Activated T-helper 2 cell treated with anti-CD3 and anti-CD28 coated beads, Interferon-gamma antibody, Interleukin-2, Interleukin-4, amounts not matched to agents 10 μg/mL and 5 μg/mL and 100 μg/mL, durations not matched to agents 14 hours and 24 hours and 36 hours (primary cell): Measurements from ENCODE around the gene LYRM2. TPM values are rescaled to one million over a fixed set of nuclear protein-coding genes. Genes with fewer than 3 reads are reported as not detected.
A peak's percentile ranks its signal among the peaks of the same experiment; 100 is the strongest.
"Not testable (repeated sequence)": the region's sequence is repeated elsewhere in the genome, so short reads cannot be mapped to it uniquely, and the experiment has no call there.

Source experiments
- DNase-seq: peaks from one replicate; pipeline ENCODE4 v3.0.0; 2021; ENCODE audit warnings: low spot score
- H3K27ac Mint-ChIP-seq: one replicate; pipeline ENCODE4 v1.8.0; 2021; ENCODE audit warnings: mixed read lengths
- H3K27me3 Mint-ChIP-seq: one replicate; pipeline ENCODE4 v1.8.0; 2021; ENCODE audit warnings: low read depth, mixed read lengths
- H3K36me3 Mint-ChIP-seq: one replicate; pipeline ENCODE4 v1.8.0; 2021; ENCODE audit warnings: low read depth, mixed read lengths
- H3K4me1 Mint-ChIP-seq: one replicate; pipeline ENCODE4 v1.8.0; 2021; ENCODE audit warnings: low read depth, mixed read lengths
- H3K4me3 Mint-ChIP-seq: one replicate; pipeline ENCODE4 v1.8.0; 2021; ENCODE audit warnings: low read depth, mild to moderate bottlenecking, moderate library complexity, mixed read lengths
- H3K9me3 Mint-ChIP-seq: one replicate; pipeline ENCODE4 v1.8.0; 2021; ENCODE audit warnings: mixed read lengths
- intact Hi-C: fragments of 100-400 bp; cut with micrococcal nuclease; formaldehyde crosslinking; loops from one replicate; pipeline ENCODE4 v1.15.1; 2023
- total RNA-seq: library from RNA; stranded (reverse); gene quantifications from 2 replicates; pipeline ENCODE4 v1.2.3, GENCODE V29; 2022

Gene LYRM2
- total RNA-seq, 1 donor from 2014 or later, result 30.0 TPM

- Mint-ChIP-seq H3K27me3 (no peaks in the 10 kb centered on the region), H3K4me3 (peak overlapping the region; percentile 84), H3K4me1 (peaks cover 16% of the 10 kb centered on the region), H3K27ac (peak overlapping the region; percentile 94), H3K36me3 (peaks cover 52% of the 10 kb centered on the region), H3K9me3 (no peaks in the 10 kb centered on the region)
- DNase-seq, result no peak
- intact Hi-C loops, result loop anchor here (1.0 to 10.0 kb wide), 7 partner anchors 205 to 949 kb away; partner anchors contain the start of genes ANKRD6, MAP3K7, PNRC1 and RNGTT
Observed at GRCh38 chr6:89637960-89638319, 607 bp downstream of the LYRM2 start.

GRCh38 chr6:89636412-89636811, 2.1 kb downstream of the LYRM2 start:
- Mint-ChIP-seq H3K36me3 (peaks cover 41% of the 10 kb centered on the region), H3K4me1 (peaks cover 16% of the 10 kb centered on the region)
- not testable (repeated sequence) for H3K27ac Mint-ChIP-seq, H3K27me3 Mint-ChIP-seq, H3K4me3 Mint-ChIP-seq, H3K9me3 Mint-ChIP-seq, DNase-seq
- intact Hi-C loops, result loop anchor here (10.0 kb wide), 1 partner anchor 282 kb away; the partner anchor contains the start of gene UBE2J1

- Mint-ChIP-seq H3K4me1 (peaks cover 2% of the 10 kb centered on the region), H3K4me3 (no peak overlapping the region), H3K27ac (no peak overlapping the region), H3K9me3 (no peaks in the 10 kb centered on the region), H3K36me3 (peaks cover 10% of the 10 kb centered on the region), H3K27me3 (no peaks in the 10 kb centered on the region)
- intact Hi-C loops, result loop anchor here (10.0 kb wide), 1 partner anchor 276 kb away; the partner anchor contains the start of gene UBE2J1
- no peak for DNase-seq
Observed at GRCh38 chr6:89630488-89630887, 8.1 kb downstream of the LYRM2 start.

- H3K36me3 Mint-ChIP-seq, result no peaks in the 10 kb centered on the region
- DNase-seq, result no peak
- H3K27ac Mint-ChIP-seq, result no peak overlapping the region
- H3K4me1 Mint-ChIP-seq, result no peaks in the 10 kb centered on the region
- intact Hi-C loops, result no loop called here
- no peaks in the 10 kb centered on the region for H3K27me3 Mint-ChIP-seq
- H3K9me3 Mint-ChIP-seq, result no peaks in the 10 kb centered on the region
- H3K4me3 Mint-ChIP-seq, result no peak overlapping the region
Observed at GRCh38 chr6:89623749-89624148, 14.8 kb downstream of the LYRM2 start.

- no peaks in the 10 kb centered on the region for H3K9me3 Mint-ChIP-seq
- no peak for DNase-seq
- H3K36me3 Mint-ChIP-seq, result no peaks in the 10 kb centered on the region
- H3K4me1 Mint-ChIP-seq, result no peaks in the 10 kb centered on the region
- no peak overlapping the region for H3K4me3 Mint-ChIP-seq
- no peaks in the 10 kb centered on the region for H3K27me3 Mint-ChIP-seq
- intact Hi-C loops, result no loop called here
- no peak overlapping the region for H3K27ac Mint-ChIP-seq
Observed at GRCh38 chr6:89619567-89619966, 19.0 kb downstream of the LYRM2 start.

GRCh38 chr6:89618026-89618425, 20.5 kb downstream of the LYRM2 start:
- Mint-ChIP-seq H3K4me1 (no peaks in the 10 kb centered on the region), H3K9me3 (no peaks in the 10 kb centered on the region), H3K4me3 (no peak overlapping the region), H3K36me3 (no peaks in the 10 kb centered on the region), H3K27me3 (no peaks in the 10 kb centered on the region), H3K27ac (no peak overlapping the region)
- no peak for DNase-seq
- intact Hi-C loops, result no loop called here

- Mint-ChIP-seq H3K4me3 (no peak overlapping the region), H3K27me3 (no peaks in the 10 kb centered on the region), H3K36me3 (no peaks in the 10 kb centered on the region), H3K9me3 (no peaks in the 10 kb centered on the region), H3K4me1 (no peaks in the 10 kb centered on the region), H3K27ac (no peak overlapping the region)
- DNase-seq, result no peak
- intact Hi-C loops, result no loop called here
Observed at GRCh38 chr6:89616531-89616930, 22.0 kb downstream of the LYRM2 start.

GRCh38 chr6:89615882-89616281, 22.7 kb downstream of the LYRM2 start:
- no peaks in the 10 kb centered on the region for H3K9me3 Mint-ChIP-seq
- H3K36me3 Mint-ChIP-seq, result no peaks in the 10 kb centered on the region
- no peak overlapping the region for H3K27ac Mint-ChIP-seq
- intact Hi-C loops, result no loop called here
- no peaks in the 10 kb centered on the region for H3K4me1 Mint-ChIP-seq
- DNase-seq, result no peak
- H3K4me3 Mint-ChIP-seq, result no peak overlapping the region
- H3K27me3 Mint-ChIP-seq, result no peaks in the 10 kb centered on the region

GRCh38 chr6:89613790-89614189, 24.8 kb downstream of the LYRM2 start:
- Mint-ChIP-seq H3K36me3 (no peaks in the 10 kb centered on the region), H3K4me1 (no peaks in the 10 kb centered on the region), H3K4me3 (no peak overlapping the region), H3K27ac (no peak overlapping the region), H3K9me3 (no peaks in the 10 kb centered on the region), H3K27me3 (no peaks in the 10 kb centered on the region)
- DNase-seq, result no peak
- intact Hi-C loops, result no loop called here

- Mint-ChIP-seq H3K9me3 (no peaks in the 10 kb centered on the region), H3K27me3 (no peaks in the 10 kb centered on the region), H3K4me3 (no peak overlapping the region), H3K4me1 (no peaks in the 10 kb centered on the region), H3K36me3 (no peaks in the 10 kb centered on the region), H3K27ac (no peak overlapping the region)
- DNase-seq, result no peak
- intact Hi-C loops, result no loop called here
Observed at GRCh38 chr6:89612121-89612520, 26.4 kb downstream of the LYRM2 start.

- Mint-ChIP-seq H3K36me3 (no peaks in the 10 kb centered on the region), H3K27ac (no peak overlapping the region), H3K4me3 (no peak overlapping the region), H3K9me3 (no peaks in the 10 kb centered on the region), H3K4me1 (no peaks in the 10 kb centered on the region), H3K27me3 (no peaks in the 10 kb centered on the region)
- no peak for DNase-seq
- intact Hi-C loops, result no loop called here
Observed at GRCh38 chr6:89611666-89612065, 26.9 kb downstream of the LYRM2 start.

GRCh38 chr6:89610149-89610642, 28.4 kb downstream of the LYRM2 start:
- no peak overlapping the region for H3K27ac Mint-ChIP-seq
- no peaks in the 10 kb centered on the region for H3K36me3 Mint-ChIP-seq
- H3K27me3 Mint-ChIP-seq, result no peaks in the 10 kb centered on the region
- H3K4me3 Mint-ChIP-seq, result no peak overlapping the region
- DNase-seq, result peak; percentile 57
- no peaks in the 10 kb centered on the region for H3K9me3 Mint-ChIP-seq
- intact Hi-C loops, result loop anchor here (1.0 kb wide), 2 partner anchors 178 to 242 kb away; no protein-coding TSS in a partner anchor
- H3K4me1 Mint-ChIP-seq, result no peaks in the 10 kb centered on the region

- no peak for DNase-seq
- no peaks in the 10 kb centered on the region for H3K27me3 Mint-ChIP-seq
- H3K27ac Mint-ChIP-seq, result no peak overlapping the region
- no peaks in the 10 kb centered on the region for H3K9me3 Mint-ChIP-seq
- H3K36me3 Mint-ChIP-seq, result no peaks in the 10 kb centered on the region
- no peaks in the 10 kb centered on the region for H3K4me1 Mint-ChIP-seq
- intact Hi-C loops, result no loop called here
- H3K4me3 Mint-ChIP-seq, result no peak overlapping the region
Observed at GRCh38 chr6:89605861-89606260, 32.7 kb downstream of the LYRM2 start.

GRCh38 chr6:89604653-89605052, 33.9 kb downstream of the LYRM2 start:
- intact Hi-C loops, result no loop called here
- Mint-ChIP-seq H3K4me1 (no peaks in the 10 kb centered on the region), H3K36me3 (no peaks in the 10 kb centered on the region), H3K27ac (no peak overlapping the region), H3K27me3 (no peaks in the 10 kb centered on the region), H3K4me3 (no peak overlapping the region), H3K9me3 (no peaks in the 10 kb centered on the region)
- no peak for DNase-seq
